Stimulated activated effector memory CD8-positive, alpha-beta T cell treated with anti-CD3 and anti-CD28 coated beads, Interleukin-12 subunit alpha, Interleukin-12 subunit beta, amount 100 ng/mL, for 72 hours (primary cell): ENCODE measurements around the gene CISH.
A peak's percentile ranks its signal among the peaks of the same experiment; 100 is the strongest.

Experiments
- ATAC-seq: fragments of 150-1000 bp; cut with Tn5 transposase; 2 replicates; pipeline ENCODE4 v1.10.0; 2021
- DNase-seq, 2 donors: peaks; one replicate each; pipeline ENCODE4 v3.0.0; 2021 to 2022; ENCODE audit warnings: low spot score in 2 of 2
- H3K27ac Mint-ChIP-seq: one replicate; pipeline ENCODE4 v1.8.0; 2022; ENCODE audit warnings: mild to moderate bottlenecking, mixed read lengths
- H3K36me3 Mint-ChIP-seq: one replicate; pipeline ENCODE4 v1.8.0; 2022; ENCODE audit warnings: mild to moderate bottlenecking, mixed read lengths
- H3K4me1 Mint-ChIP-seq: one replicate; pipeline ENCODE4 v1.8.0; 2022; ENCODE audit warnings: mixed read lengths
- H3K4me3 Mint-ChIP-seq: one replicate; pipeline ENCODE4 v1.8.0; 2022; ENCODE audit warnings: mild to moderate bottlenecking, mixed read lengths
- H3K9me3 Mint-ChIP-seq: one replicate; pipeline ENCODE4 v1.8.0; 2022; ENCODE audit warnings: mixed read lengths

Gene CISH

GRCh38 chr3:50648944-50649343, 37.4 kb upstream of the CISH start:
- H3K36me3 Mint-ChIP-seq: peaks cover 76% of the 10 kb centered on the region
- H3K9me3 Mint-ChIP-seq: no peaks in the 10 kb centered on the region
- DNase-seq: no peak
- H3K27ac Mint-ChIP-seq: peak overlapping the region; percentile 87
- H3K4me3 Mint-ChIP-seq: no peak overlapping the region
- ATAC-seq: no peak
- peaks cover 14% of the 10 kb centered on the region for H3K4me1 Mint-ChIP-seq

- ATAC-seq: no peak
- peaks cover 82% of the 10 kb centered on the region for H3K36me3 Mint-ChIP-seq
- H3K4me3 Mint-ChIP-seq: no peak overlapping the region
- no peak for DNase-seq
- H3K27ac Mint-ChIP-seq: no peak overlapping the region
- H3K4me1 Mint-ChIP-seq: peaks cover 10% of the 10 kb centered on the region
- H3K9me3 Mint-ChIP-seq: no peaks in the 10 kb centered on the region
Measured at GRCh38 chr3:50648313-50648712, 36.7 kb upstream of the CISH start.

GRCh38 chr3:50645378-50645777, 33.8 kb upstream of the CISH start:
- H3K4me3 Mint-ChIP-seq: no peak overlapping the region
- ATAC-seq (no peak), DNase-seq (no peak)
- H3K9me3 Mint-ChIP-seq: no peaks in the 10 kb centered on the region
- peak overlapping the region; percentile 50 for H3K27ac Mint-ChIP-seq
- H3K4me1 Mint-ChIP-seq: peaks cover 13% of the 10 kb centered on the region
- H3K36me3 Mint-ChIP-seq: peaks cover 99% of the 10 kb centered on the region

GRCh38 chr3:50644561-50644960, 33.0 kb upstream of the CISH start:
- Mint-ChIP-seq H3K4me1 (peaks cover 13% of the 10 kb centered on the region), H3K4me3 (no peak overlapping the region), H3K9me3 (no peaks in the 10 kb centered on the region), H3K27ac (peak overlapping the region; percentile 63), H3K36me3 (peaks cover 93% of the 10 kb centered on the region)
- ATAC-seq (no peak), DNase-seq (no peak)

GRCh38 chr3:50642382-50642781, 30.8 kb upstream of the CISH start:
- ATAC-seq: peak; percentile 75
- Mint-ChIP-seq H3K36me3 (peaks cover 83% of the 10 kb centered on the region), H3K4me3 (no peak overlapping the region), H3K9me3 (no peaks in the 10 kb centered on the region), H3K4me1 (peaks cover 32% of the 10 kb centered on the region), H3K27ac (no peak overlapping the region)
- DNase-seq: no peak

- H3K27ac Mint-ChIP-seq: peak overlapping the region; percentile 89
- peaks cover 52% of the 10 kb centered on the region for H3K4me1 Mint-ChIP-seq
- no peaks in the 10 kb centered on the region for H3K9me3 Mint-ChIP-seq
- no peak for DNase-seq
- H3K36me3 Mint-ChIP-seq: peaks cover 75% of the 10 kb centered on the region
- ATAC-seq: no peak
- no peak overlapping the region for H3K4me3 Mint-ChIP-seq
Measured at GRCh38 chr3:50639055-50639494, 27.5 kb upstream of the CISH start.

- H3K9me3 Mint-ChIP-seq: no peaks in the 10 kb centered on the region
- peak overlapping the region; percentile 89 for H3K27ac Mint-ChIP-seq
- ATAC-seq: no peak
- DNase-seq: no peak
- peaks cover 63% of the 10 kb centered on the region for H3K36me3 Mint-ChIP-seq
- H3K4me1 Mint-ChIP-seq: peaks cover 63% of the 10 kb centered on the region
- no peak overlapping the region for H3K4me3 Mint-ChIP-seq
Measured at GRCh38 chr3:50637945-50638344, 26.4 kb upstream of the CISH start.

GRCh38 chr3:50637011-50637410, 25.4 kb upstream of the CISH start:
- DNase-seq: no peak
- H3K4me1 Mint-ChIP-seq: peaks cover 72% of the 10 kb centered on the region
- peaks cover 59% of the 10 kb centered on the region for H3K36me3 Mint-ChIP-seq
- no peak overlapping the region for H3K4me3 Mint-ChIP-seq
- no peaks in the 10 kb centered on the region for H3K9me3 Mint-ChIP-seq
- no peak for ATAC-seq
- peak overlapping the region; percentile 89 for H3K27ac Mint-ChIP-seq

- Mint-ChIP-seq H3K9me3 (no peaks in the 10 kb centered on the region), H3K36me3 (peaks cover 57% of the 10 kb centered on the region), H3K27ac (peak overlapping the region; percentile 95), H3K4me1 (peaks cover 84% of the 10 kb centered on the region), H3K4me3 (no peak overlapping the region)
- ATAC-seq: no peak
- no peak for DNase-seq
Measured at GRCh38 chr3:50635066-50635465, 23.5 kb upstream of the CISH start.

- DNase-seq: no peak
- Mint-ChIP-seq H3K27ac (peak overlapping the region; percentile 95), H3K4me3 (peak overlapping the region; percentile 8), H3K9me3 (no peaks in the 10 kb centered on the region), H3K4me1 (peaks cover 91% of the 10 kb centered on the region), H3K36me3 (peaks cover 65% of the 10 kb centered on the region)
- ATAC-seq: peak; percentile 9
Measured at GRCh38 chr3:50633230-50633790, 21.7 kb upstream of the CISH start.

- Mint-ChIP-seq H3K27ac (peak overlapping the region; percentile 95), H3K9me3 (no peaks in the 10 kb centered on the region), H3K4me3 (peak overlapping the region; percentile 51), H3K4me1 (peaks cover 91% of the 10 kb centered on the region), H3K36me3 (peaks cover 67% of the 10 kb centered on the region)
- peak; percentile 63 for ATAC-seq
- peak in 1 of 2 donors; percentile 57 for DNase-seq
Measured at GRCh38 chr3:50632450-50632849, 20.9 kb upstream of the CISH start.

GRCh38 chr3:50630877-50631276, 19.3 kb upstream of the CISH start:
- no peak for ATAC-seq
- Mint-ChIP-seq H3K4me1 (peaks cover 91% of the 10 kb centered on the region), H3K27ac (peak overlapping the region; percentile 95), H3K36me3 (peaks cover 68% of the 10 kb centered on the region), H3K4me3 (no peak overlapping the region), H3K9me3 (no peaks in the 10 kb centered on the region)
- no peak for DNase-seq

GRCh38 chr3:50630394-50630793, 18.8 kb upstream of the CISH start:
- H3K36me3 Mint-ChIP-seq: peaks cover 63% of the 10 kb centered on the region
- H3K27ac Mint-ChIP-seq: peak overlapping the region; percentile 95
- no peak overlapping the region for H3K4me3 Mint-ChIP-seq
- no peak for ATAC-seq
- H3K9me3 Mint-ChIP-seq: no peaks in the 10 kb centered on the region
- no peak for DNase-seq
- peaks cover 95% of the 10 kb centered on the region for H3K4me1 Mint-ChIP-seq

GRCh38 chr3:50628601-50629000, 17.0 kb upstream of the CISH start:
- no peak for DNase-seq
- H3K36me3 Mint-ChIP-seq: peaks cover 67% of the 10 kb centered on the region
- H3K4me3 Mint-ChIP-seq: no peak overlapping the region
- H3K4me1 Mint-ChIP-seq: peaks cover 98% of the 10 kb centered on the region
- peak overlapping the region; percentile 95 for H3K27ac Mint-ChIP-seq
- no peaks in the 10 kb centered on the region for H3K9me3 Mint-ChIP-seq
- ATAC-seq: no peak

- Mint-ChIP-seq H3K27ac (peak overlapping the region; percentile 95), H3K36me3 (peaks cover 69% of the 10 kb centered on the region), H3K9me3 (no peaks in the 10 kb centered on the region), H3K4me1 (peaks cover 98% of the 10 kb centered on the region), H3K4me3 (peak overlapping the region; percentile 26)
- ATAC-seq (peak; percentile 57), DNase-seq (no peak)
Measured at GRCh38 chr3:50627407-50628051, 16.0 kb upstream of the CISH start.

- peak overlapping the region; percentile 95 for H3K27ac Mint-ChIP-seq
Measured at GRCh38 chr3:50626401-50626800, 14.8 kb upstream of the CISH start.

More at GRCh38 chr3:50626401-50626800, 14.8 kb upstream of the CISH start:
- Mint-ChIP-seq H3K36me3 (peaks cover 72% of the 10 kb centered on the region), H3K4me3 (no peak overlapping the region), H3K9me3 (no peaks in the 10 kb centered on the region), H3K4me1 (peaks cover 95% of the 10 kb centered on the region)
- ATAC-seq (no peak), DNase-seq (no peak)
